ENCODE data around the gene CRACDL. TPM values are rescaled to one million over a fixed set of nuclear protein-coding genes. Genes with fewer than 3 reads are reported as not detected.

The CRACDL gene
- total and polyA plus RNA-seq, 4 experiments from 2014 or later = 0.25 to 1.3 (median 1.2) TPM

DNA sequence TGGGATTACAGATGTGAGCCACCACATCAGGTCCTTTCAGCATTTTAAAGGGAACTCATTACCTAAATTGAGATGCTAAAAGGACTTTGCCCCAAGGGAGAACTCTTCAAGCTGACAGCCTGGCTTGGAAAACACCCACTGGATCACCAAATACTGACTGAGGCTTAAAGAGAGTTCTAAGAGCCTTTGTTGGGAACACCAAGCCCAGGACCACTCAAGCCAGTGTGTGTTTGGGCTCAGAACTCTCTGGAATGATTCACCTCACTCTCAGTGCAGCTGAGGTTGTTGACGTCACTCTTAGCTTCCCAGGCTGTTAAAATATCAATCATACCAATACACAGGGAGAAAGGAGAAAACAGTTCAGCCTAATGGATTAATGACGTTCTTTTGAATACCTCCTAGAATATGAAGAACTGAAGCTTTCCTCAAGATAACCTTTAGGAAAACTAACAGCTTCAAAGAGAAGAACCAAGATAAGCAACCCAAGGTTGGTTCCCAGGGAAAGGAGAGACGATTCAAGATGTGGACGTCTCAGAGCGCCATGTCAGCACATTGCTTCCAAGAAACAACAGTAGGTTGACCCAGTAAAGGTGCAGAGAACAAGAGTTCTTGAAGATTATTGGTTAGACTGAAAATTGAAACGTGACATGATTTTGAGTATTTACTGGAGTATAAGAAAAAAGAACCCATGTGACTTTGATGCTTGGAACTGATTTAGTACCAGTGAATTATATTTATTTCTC, 157.1 kb downstream of the CRACDL start:
- CTCF ChIA-PET (ENCODE audit: partially characterized antibody) = interaction anchor here (1.1 kb wide), 1 partner anchor 16 kb away, joined by 3 read pairs; no protein-coding TSS in a partner anchor
- H3K27ac ChIP-seq (ENCODE audit: low read depth, low read length) = no peak overlapping the region
- Mint-ChIP-seq H3K36me3 (peaks cover 0 to 4% of the 10 kb centered on the region in 2 donors), H3K27ac (peak overlapping the region in 1 of 7 donors; percentile 68), H3K27me3 (no peaks in the 10 kb centered on the region), H3K9me3 (peaks cover 0 to 13% (median 10%) of the 10 kb centered on the region in 8 donors), H3K4me1 (peaks cover 9 to 34% (median 16%) of the 10 kb centered on the region in 4 donors), H3K4me3 (no peak overlapping the region)
- H3K27me3 ChIP-seq (ENCODE audit: insufficient read depth, low read length) = no peaks in the 10 kb centered on the region
- peaks cover 18% of the 10 kb centered on the region for H3K4me1 ChIP-seq (ENCODE audit: insufficient read depth, low read length)
- peaks cover 0 to 9% of the 10 kb centered on the region in 2 donors for H3K9me3 ChIP-seq (ENCODE audit: control insufficient read depth in 1 of 2, low read length in 2 of 2)
- POLR2A ChIA-PET (ENCODE audit: partially characterized antibody) = interaction anchor here (0.8 kb wide), 1 partner anchor 55 kb away, joined by 3 read pairs; no protein-coding TSS in a partner anchor
- intact Hi-C loops (cut with micrococcal nuclease) = no loop called here
- no peak for DNase-seq
- no peak overlapping the region for H3K4me3 ChIP-seq (ENCODE audit: low read length in 2 of 2)
- no peaks in the 10 kb centered on the region for H3K36me3 ChIP-seq (ENCODE audit: insufficient read depth, low read length)

DNA sequence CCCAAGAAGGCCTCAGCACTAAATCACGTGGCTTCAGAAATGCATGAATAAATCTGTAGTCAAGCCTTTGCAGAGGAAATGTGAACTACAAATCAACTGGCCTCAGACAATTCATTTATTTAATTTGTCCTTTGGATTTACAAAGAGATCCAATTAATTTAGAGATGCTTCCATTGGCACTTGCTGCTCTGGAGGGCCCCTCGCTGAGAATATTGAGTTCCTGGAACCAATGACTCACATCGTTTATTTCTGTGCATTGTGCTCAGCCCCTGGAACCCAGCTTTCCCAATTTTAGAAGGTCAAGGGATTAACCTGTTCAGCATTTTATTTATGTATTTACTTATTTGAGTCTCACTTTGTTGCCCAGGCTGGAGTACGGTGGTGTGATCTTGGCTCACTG, 157.9 kb downstream of the CRACDL start:
- DNase-seq = no peak
- H3K36me3 Mint-ChIP-seq = peaks cover 0 to 4% of the 10 kb centered on the region in 2 donors
- Histone ChIP-seq H3K36me3 (ENCODE audit: insufficient read depth, low read length) (no peaks in the 10 kb centered on the region), H3K27me3 (ENCODE audit: insufficient read depth, low read length) (no peaks in the 10 kb centered on the region), H3K27ac (ENCODE audit: low read depth, low read length) (no peak overlapping the region), H3K9me3 (ENCODE audit: control insufficient read depth in 1 of 2, low read length in 2 of 2) (peaks cover 0 to 9% of the 10 kb centered on the region in 2 donors), H3K4me3 (ENCODE audit: low read length in 2 of 2) (no peak overlapping the region), H3K4me1 (ENCODE audit: insufficient read depth, low read length) (peaks cover 26% of the 10 kb centered on the region)
- peak overlapping the region in 1 of 7 donors; percentile 68 for H3K27ac Mint-ChIP-seq
- no peaks in the 10 kb centered on the region for H3K27me3 Mint-ChIP-seq
- H3K9me3 Mint-ChIP-seq = peaks cover 0 to 13% (median 10%) of the 10 kb centered on the region in 8 donors
- ChIA-PET POLR2A (ENCODE audit: partially characterized antibody) (interaction anchor here (0.8 to 1.1 kb wide), 2 partner anchors 46 to 54 kb away, joined by 3 read pairs; no protein-coding TSS in a partner anchor), CTCF (ENCODE audit: partially characterized antibody) (interaction anchor here (1.1 kb wide), 1 partner anchor 17 kb away, joined by 3 read pairs; no protein-coding TSS in a partner anchor)
- no peak overlapping the region for H3K4me3 Mint-ChIP-seq
- intact Hi-C loops (cut with micrococcal nuclease) = no loop called here
- H3K4me1 Mint-ChIP-seq = peaks cover 16 to 42% (median 23%) of the 10 kb centered on the region in 4 donors

DNA sequence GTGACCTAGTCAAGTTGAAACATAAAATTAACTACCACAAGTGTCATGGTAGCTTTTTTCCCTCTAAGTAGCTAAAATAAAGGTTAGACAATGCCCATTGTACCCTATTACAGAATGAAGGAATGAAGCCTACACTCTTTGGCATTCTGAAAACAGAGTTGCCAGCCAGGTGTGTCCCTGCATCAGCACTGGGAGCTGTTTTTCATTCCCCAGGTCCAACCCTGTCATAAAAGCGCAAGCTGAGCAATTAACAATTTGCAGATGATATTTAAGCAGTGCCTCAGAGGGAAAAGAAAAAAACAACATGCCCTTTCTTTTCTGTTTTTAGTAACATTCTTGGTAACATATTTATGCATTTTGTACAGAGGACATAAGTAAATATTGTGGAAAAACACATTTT, 158.3 kb downstream of the CRACDL start:
- Histone ChIP-seq H3K9me3 (ENCODE audit: control insufficient read depth in 1 of 2, low read length in 2 of 2) (peaks cover 0 to 9% of the 10 kb centered on the region in 2 donors), H3K4me3 (ENCODE audit: low read length in 2 of 2) (no peak overlapping the region), H3K4me1 (ENCODE audit: insufficient read depth, low read length) (peaks cover 30% of the 10 kb centered on the region), H3K27me3 (ENCODE audit: insufficient read depth, low read length) (no peaks in the 10 kb centered on the region), H3K36me3 (ENCODE audit: insufficient read depth, low read length) (no peaks in the 10 kb centered on the region), H3K27ac (ENCODE audit: low read depth, low read length) (no peak overlapping the region)
- H3K27me3 Mint-ChIP-seq = no peaks in the 10 kb centered on the region
- CTCF ChIA-PET (ENCODE audit: partially characterized antibody) = interaction anchor here (1.1 kb wide), 1 partner anchor 17 kb away, joined by 3 read pairs; no protein-coding TSS in a partner anchor
- H3K4me3 Mint-ChIP-seq = no peak overlapping the region
- H3K27ac Mint-ChIP-seq = peak overlapping the region in 4 of 7 donors; percentile 37 to 72 (median 66)
- H3K36me3 Mint-ChIP-seq = peaks cover 0 to 4% of the 10 kb centered on the region in 2 donors
- intact Hi-C loops (cut with micrococcal nuclease) = no loop called here
- no peak for DNase-seq
- POLR2A ChIA-PET (ENCODE audit: partially characterized antibody) = interaction anchor here (1.1 kb wide), 1 partner anchor 46 kb away, joined by 3 read pairs; no protein-coding TSS in a partner anchor
- peaks cover 0 to 13% (median 10%) of the 10 kb centered on the region in 8 donors for H3K9me3 Mint-ChIP-seq
- peaks cover 21 to 46% (median 27%) of the 10 kb centered on the region in 4 donors for H3K4me1 Mint-ChIP-seq

DNA sequence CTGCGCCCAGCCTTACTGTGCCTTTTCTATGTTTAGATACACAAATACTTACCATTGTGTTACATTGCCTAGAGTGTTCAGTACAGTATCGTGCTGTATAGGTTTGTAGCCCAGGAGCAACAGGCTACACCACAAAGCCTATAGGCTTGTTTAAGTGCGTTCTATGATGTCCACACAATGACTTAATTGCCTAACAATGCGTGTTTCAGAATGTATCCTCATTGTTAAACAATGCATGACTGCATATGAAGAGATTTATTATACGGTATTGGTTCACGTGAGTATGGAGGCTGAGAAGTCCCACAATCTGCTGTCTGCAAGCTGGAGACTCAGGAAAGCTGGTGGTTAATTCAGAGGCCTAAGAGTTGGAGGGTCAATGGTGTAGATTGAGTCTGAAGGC, 158.9 kb downstream of the CRACDL start:
- Histone ChIP-seq H3K27me3 (ENCODE audit: insufficient read depth, low read length) (no peaks in the 10 kb centered on the region), H3K4me3 (ENCODE audit: low read length in 2 of 2) (no peak overlapping the region), H3K27ac (ENCODE audit: low read depth, low read length) (no peak overlapping the region), H3K4me1 (ENCODE audit: insufficient read depth, low read length) (peaks cover 36% of the 10 kb centered on the region), H3K36me3 (ENCODE audit: insufficient read depth, low read length) (no peaks in the 10 kb centered on the region), H3K9me3 (ENCODE audit: control insufficient read depth in 1 of 2, low read length in 2 of 2) (peaks cover 0 to 9% of the 10 kb centered on the region in 2 donors)
- POLR2A ChIA-PET (ENCODE audit: partially characterized antibody) = interaction anchor here (1.1 kb wide), 1 partner anchor 45 kb away, joined by 3 read pairs; no protein-coding TSS in a partner anchor
- H3K4me1 Mint-ChIP-seq = peaks cover 27 to 52% (median 33%) of the 10 kb centered on the region in 4 donors
- no peak overlapping the region for H3K4me3 Mint-ChIP-seq
- H3K27me3 Mint-ChIP-seq = no peaks in the 10 kb centered on the region
- CTCF ChIA-PET (ENCODE audit: partially characterized antibody) = interaction anchor here (1.2 to 1.5 kb wide), 2 partner anchors 45 to 128 kb away, joined by 3 to 4 read pairs; no protein-coding TSS in a partner anchor
- DNase-seq = no peak
- peak overlapping the region in 4 of 7 donors; percentile 25 to 72 (median 66) for H3K27ac Mint-ChIP-seq
- peaks cover 2 to 3% of the 10 kb centered on the region in 2 donors for H3K36me3 Mint-ChIP-seq
- intact Hi-C loops (cut with micrococcal nuclease) = no loop called here
- peaks cover 0 to 8% (median 6%) of the 10 kb centered on the region in 8 donors for H3K9me3 Mint-ChIP-seq

DNA sequence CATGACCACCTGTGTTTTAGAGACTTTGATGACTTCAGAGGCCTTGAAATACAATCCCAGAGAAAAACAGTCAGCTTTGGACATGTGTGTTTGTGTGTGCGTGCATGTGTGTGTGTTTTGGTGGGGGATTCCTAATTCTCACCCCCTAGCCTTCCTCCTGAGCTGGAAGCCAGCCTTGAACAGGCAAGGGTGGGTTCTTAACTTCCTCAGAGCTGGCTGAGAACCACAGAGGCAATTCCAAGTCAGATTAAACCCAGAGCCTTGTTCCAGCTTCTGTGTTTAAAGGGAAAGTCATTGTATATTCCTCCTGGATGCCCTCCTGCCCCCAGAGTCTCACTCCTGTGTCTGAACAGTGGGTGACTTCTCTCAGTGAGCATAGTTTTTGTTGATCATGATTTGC, 159.9 kb downstream of the CRACDL start:
- no peak for DNase-seq
- ChIA-PET CTCF (ENCODE audit: partially characterized antibody) (interaction anchor here (1.0 to 1.5 kb wide), 6 partner anchors 28 to 127 kb away, joined by 3 to 4 read pairs (median 3); no protein-coding TSS in a partner anchor), POLR2A (ENCODE audit: partially characterized antibody) (interaction anchor here (0.8 to 11.3 kb wide), 5 partner anchors 9 to 54 kb away, joined by 3 to 223 read pairs (median 3); no protein-coding TSS in a partner anchor)
- Mint-ChIP-seq H3K4me3 (no peak overlapping the region), H3K27me3 (no peaks in the 10 kb centered on the region), H3K9me3 (peaks cover 0 to 2% (median 0%) of the 10 kb centered on the region in 8 donors), H3K36me3 (peaks cover 0 to 4% of the 10 kb centered on the region in 2 donors), H3K27ac (peak overlapping the region in 6 of 7 donors; percentile 42 to 98 (median 70)), H3K4me1 (peaks cover 35 to 62% (median 41%) of the 10 kb centered on the region in 4 donors)
- Histone ChIP-seq H3K4me1 (ENCODE audit: insufficient read depth, low read length) (peaks cover 45% of the 10 kb centered on the region), H3K27ac (ENCODE audit: low read depth, low read length) (no peak overlapping the region), H3K4me3 (ENCODE audit: low read length in 2 of 2) (no peak overlapping the region), H3K27me3 (ENCODE audit: insufficient read depth, low read length) (no peaks in the 10 kb centered on the region), H3K9me3 (ENCODE audit: control insufficient read depth in 1 of 2, low read length in 2 of 2) (peaks cover 0 to 1% of the 10 kb centered on the region in 2 donors), H3K36me3 (ENCODE audit: insufficient read depth, low read length) (no peaks in the 10 kb centered on the region)
- intact Hi-C loops (cut with micrococcal nuclease) = no loop called here

DNA sequence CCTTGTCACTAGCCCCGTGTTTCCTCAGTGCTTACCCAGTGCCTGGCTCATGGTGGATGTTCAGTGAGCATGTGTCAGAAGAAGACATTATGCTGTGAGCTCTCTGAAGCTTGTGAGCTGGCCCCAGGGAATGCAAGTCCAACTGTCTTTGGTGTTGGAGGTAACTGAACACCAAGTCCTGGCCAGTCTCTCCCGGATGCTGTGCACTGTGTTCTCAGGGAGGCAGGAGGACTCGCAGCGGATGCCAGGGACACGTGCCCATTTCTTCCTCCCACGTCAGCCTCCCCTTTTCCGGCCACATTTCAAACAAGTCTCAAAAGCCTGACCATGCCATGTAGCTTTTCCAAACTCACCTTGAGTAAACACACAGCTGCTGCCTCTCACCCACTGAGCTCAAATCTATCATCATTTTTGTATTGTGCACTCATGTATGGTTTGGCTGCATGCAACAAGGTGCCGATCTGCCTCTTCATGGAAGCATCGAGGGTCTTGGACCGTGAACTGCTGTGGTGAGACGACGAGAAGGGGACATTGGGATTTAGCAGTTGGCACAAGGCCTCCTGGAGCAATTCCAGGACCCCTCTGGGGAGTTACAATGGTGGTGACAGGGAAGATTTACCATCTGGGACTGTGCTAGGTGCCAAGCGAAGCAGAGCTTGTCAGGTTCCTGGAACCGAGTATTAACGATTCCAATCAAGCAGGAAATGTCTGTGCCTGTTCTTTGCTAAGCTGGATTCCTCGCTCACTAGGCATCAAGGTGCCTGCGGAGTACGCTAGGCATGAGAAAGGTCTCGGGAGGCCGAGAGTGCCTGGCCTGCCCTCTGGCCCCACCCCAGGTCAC, 160.7 kb downstream of the CRACDL start:
- CTCF ChIA-PET (ENCODE audit: partially characterized antibody) = interaction anchor here (1.0 to 1.5 kb wide), 5 partner anchors 39 to 126 kb away, joined by 3 to 4 read pairs (median 3); no protein-coding TSS in a partner anchor
- Histone ChIP-seq H3K27ac (ENCODE audit: low read depth, low read length) (peak overlapping the region; percentile 16), H3K4me3 (ENCODE audit: low read length in 2 of 2) (no peak overlapping the region), H3K36me3 (ENCODE audit: insufficient read depth, low read length) (no peaks in the 10 kb centered on the region), H3K4me1 (ENCODE audit: insufficient read depth, low read length) (peaks cover 49% of the 10 kb centered on the region), H3K9me3 (ENCODE audit: control insufficient read depth in 1 of 2, low read length in 2 of 2) (no peaks in the 10 kb centered on the region), H3K27me3 (ENCODE audit: insufficient read depth, low read length) (no peaks in the 10 kb centered on the region)
- intact Hi-C loops (cut with micrococcal nuclease) = no loop called here
- H3K4me3 Mint-ChIP-seq = no peak overlapping the region
- POLR2A ChIA-PET (ENCODE audit: partially characterized antibody) = interaction anchor here (0.7 to 13.3 kb wide), 8 partner anchors 17 to 111 kb away, joined by 3 to 565 read pairs (median 4); partner anchors contain the start of gene MGAT4A
- H3K4me1 Mint-ChIP-seq = peaks cover 38 to 70% (median 47%) of the 10 kb centered on the region in 4 donors
- H3K27me3 Mint-ChIP-seq = no peaks in the 10 kb centered on the region
- peaks cover 0 to 8% of the 10 kb centered on the region in 2 donors for H3K36me3 Mint-ChIP-seq
- DNase-seq = no peak
- H3K9me3 Mint-ChIP-seq = peaks cover 0 to 3% (median 0%) of the 10 kb centered on the region in 8 donors
- peak overlapping the region; percentile 65 to 100 (median 98) for H3K27ac Mint-ChIP-seq

Measured in CD4-positive, alpha-beta memory T cell (primary cell).